HEK293T (cell line): ENCODE measurements around the gene RPL36A.
A peak's percentile ranks its signal among the peaks of the same experiment; 100 is the strongest.

Experiments used
- CTCF ChIA-PET: fragments of 350-600 bp; formaldehyde crosslinking; extraction: SDS; loops from one replicate; lab custom pipeline; 2021; ENCODE audit warnings: antibody characterized with exemption, inconsistent platforms; lab: Yijun Ruan, JAX
- POLR2A ChIA-PET: fragments of 350-600 bp; formaldehyde crosslinking; extraction: SDS; loops from one replicate; lab custom pipeline; 2020; ENCODE audit warnings: antibody characterized with exemption, inconsistent platforms; lab: Yijun Ruan, JAX
- DNase-seq: peaks from one replicate; pipeline ENCODE4 v3.0.0; 2012; ENCODE audit warnings: mixed read lengths; ENCODE audit errors: extremely low spot score
- ARNT ChIP-seq: fragments of 450-650 bp; IDR thresholded peaks from 2 replicates; pipeline ENCODE4 v1.6.1; 2017; ENCODE audit warnings: mild to moderate bottlenecking
- BHLHE40 ChIP-seq: fragments of 450-650 bp; IDR thresholded peaks from 2 replicates; pipeline ENCODE4 v1.6.1; 2016; ENCODE audit warnings: mild to moderate bottlenecking, moderate library complexity, borderline replicate concordance
- CTBP1 ChIP-seq: fragments of 450-650 bp; IDR thresholded peaks from 2 replicates; pipeline ENCODE4 v1.6.1; 2016; ENCODE audit warnings: borderline replicate concordance
- ELF4 ChIP-seq: fragments of 450-650 bp; IDR thresholded peaks from 2 replicates; pipeline ENCODE4 v1.6.1; 2017; ENCODE audit warnings: antibody characterized with exemption
- FOXA1 ChIP-seq: fragments of 450-650 bp; IDR thresholded peaks from 2 replicates; pipeline ENCODE4 v1.6.1; 2016; ENCODE audit warnings: mild to moderate bottlenecking
- FOXK2 ChIP-seq: fragments of 450-650 bp; IDR thresholded peaks from 2 replicates; pipeline ENCODE4 v1.6.1; 2016; ENCODE audit warnings: mild to moderate bottlenecking
- FOXM1 ChIP-seq: fragments of 450-650 bp; IDR thresholded peaks from 2 replicates; pipeline ENCODE4 v1.6.1; 2017; ENCODE audit warnings: mild to moderate bottlenecking, borderline replicate concordance
- HDGF ChIP-seq: fragments of 450-650 bp; IDR thresholded peaks from 2 replicates; pipeline ENCODE4 v1.6.1; 2017; ENCODE audit warnings: antibody characterized with exemption, borderline replicate concordance
- L3MBTL2 ChIP-seq: fragments of 450-650 bp; conservative IDR thresholded peaks from 2 replicates; pipeline ENCODE4 v1.6.1; 2016; ENCODE audit warnings: mild to moderate bottlenecking
- LEF1 ChIP-seq: fragments of 450-650 bp; IDR thresholded peaks from 2 replicates; pipeline ENCODE4 v1.6.1; 2017; ENCODE audit warnings: mild to moderate bottlenecking, borderline replicate concordance
- NFRKB ChIP-seq: fragments of 450-650 bp; IDR thresholded peaks from 2 replicates; pipeline ENCODE4 v1.6.1; 2016; ENCODE audit warnings: mild to moderate bottlenecking, moderate library complexity
- PKNOX1 ChIP-seq: fragments of 450-650 bp; IDR thresholded peaks from 2 replicates; pipeline ENCODE4 v1.6.1; 2016
- SP1 ChIP-seq: fragments of 450-650 bp; IDR thresholded peaks from 2 replicates; pipeline ENCODE4 v1.6.1; 2017
- SUZ12 ChIP-seq: fragments of 450-650 bp; IDR thresholded peaks from 2 replicates; pipeline ENCODE4 v1.6.1; 2016; ENCODE audit warnings: mild to moderate bottlenecking
- TARDBP ChIP-seq: fragments of 450-650 bp; IDR thresholded peaks from 2 replicates; pipeline ENCODE4 v1.6.1; 2016
- ZNF384 ChIP-seq: fragments of 450-650 bp; IDR thresholded peaks from 2 replicates; pipeline ENCODE4 v1.6.1; 2016

Gene RPL36A

GRCh38 chrX:101388604-101389003, 2.2 kb upstream of the RPL36A start:
- no peak for DNase-seq
- no peak for TF ChIP-seq FOXM1
- TF ChIP-seq PKNOX1, result no peak
- no peak for TF ChIP-seq ZNF384
- no peak for TF ChIP-seq HDGF
- TF ChIP-seq SUZ12, result no peak
- no peak for TF ChIP-seq LEF1
- no peak for TF ChIP-seq ARNT
- no peak for TF ChIP-seq L3MBTL2
- TF ChIP-seq FOXA1, result no peak
- TF ChIP-seq BHLHE40, result no peak
- POLR2A ChIA-PET, result interaction anchor here (0.5 to 1.7 kb wide), 2 partner anchors 40 to 133 kb away, joined by 5 to 7 read pairs; partner anchors contain the start of gene TIMM8A
- CTCF ChIA-PET, result interaction anchor here (1.0 kb wide), 1 partner anchor 30 kb away, joined by 3 read pairs; no protein-coding TSS in a partner anchor

- TF ChIP-seq LEF1, result no peak
- no peak for TF ChIP-seq FOXK2
- no peak for TF ChIP-seq NFRKB
- TF ChIP-seq SUZ12, result no peak
- no peak for TF ChIP-seq FOXM1
- no peak for TF ChIP-seq TARDBP
- TF ChIP-seq ZNF384, result no peak
- no peak for TF ChIP-seq ELF4
- TF ChIP-seq L3MBTL2, result no peak
- no peak for DNase-seq
- ChIA-PET POLR2A (interaction anchor here (1.1 to 2.8 kb wide), 7 partner anchors 18 to 44 kb away, joined by 3 to 95 read pairs (median 11); partner anchors contain the start of gene TIMM8A), CTCF (no interaction called here)
Measured at GRCh38 chrX:101391831-101392230, 1.0 kb downstream of the RPL36A start.

- ChIA-PET POLR2A (interaction anchor here (1.0 to 4.8 kb wide), 3 partner anchors 14 to 110 kb away, joined by 3 to 24 read pairs (median 22); partner anchors contain the start of genes GLA, HNRNPH2 and TIMM8A), CTCF (no interaction called here)
- no peak for DNase-seq
- TF ChIP-seq NFRKB (no peak), BHLHE40 (peak; percentile 12; the same call in 1 of the 2 replicates)
Measured at GRCh38 chrX:101393530-101394305, 2.9 kb downstream of the RPL36A start.

GRCh38 chrX:101394372-101394771, 3.6 kb downstream of the RPL36A start:
- ChIA-PET CTCF (no interaction called here), POLR2A (interaction anchor here (1.0 to 4.8 kb wide), 3 partner anchors 13 to 111 kb away, joined by 3 to 24 read pairs (median 22); partner anchors contain the start of genes GLA, HNRNPH2 and TIMM8A)
- no peak for DNase-seq
- TF ChIP-seq NFRKB (no peak), FOXM1 (no peak), ZNF384 (no peak), LEF1 (no peak), TARDBP (no peak), L3MBTL2 (no peak), SP1 (no peak), FOXK2 (no peak), SUZ12 (no peak), FOXA1 (no peak), HDGF (no peak), PKNOX1 (no peak)

- TF ChIP-seq SP1, result no peak
- TF ChIP-seq FOXM1, result 0 out of 2 replicates have a peak, but pooled peaks have one; percentile 23
- peak; percentile 37; the same call in 1 of the 2 replicates for TF ChIP-seq PKNOX1
- ChIA-PET CTCF (no interaction called here), POLR2A (interaction anchor here (0.8 to 4.8 kb wide), 7 partner anchors 8 to 48 kb away, joined by 3 to 24 read pairs (median 6); partner anchors contain the start of genes BTK, GLA, HNRNPH2 and TIMM8A)
- no peak for DNase-seq
Measured at GRCh38 chrX:101395789-101396188, 5.0 kb downstream of the RPL36A start.

- DNase-seq, result no peak
- no peak for TF ChIP-seq CTBP1
- no peak for TF ChIP-seq FOXM1
- no peak for TF ChIP-seq HDGF
- no peak for TF ChIP-seq TARDBP
- no peak for TF ChIP-seq FOXK2
- TF ChIP-seq PKNOX1, result no peak
- TF ChIP-seq ELF4, result no peak
- no peak for TF ChIP-seq FOXA1
- no peak for TF ChIP-seq SUZ12
- no peak for TF ChIP-seq BHLHE40
- TF ChIP-seq ZNF384, result no peak
- TF ChIP-seq LEF1, result no peak
- TF ChIP-seq NFRKB, result no peak
- TF ChIP-seq SP1, result no peak
- no peak for TF ChIP-seq ARNT
- TF ChIP-seq L3MBTL2, result no peak
- POLR2A ChIA-PET, result interaction anchor here (1.1 to 4.8 kb wide), 3 partner anchors 10 to 50 kb away, joined by 5 to 24 read pairs (median 22); partner anchors contain the start of genes GLA, HNRNPH2 and TIMM8A
- CTCF ChIA-PET, result no interaction called here
Measured at GRCh38 chrX:101397779-101398178, 7.0 kb downstream of the RPL36A start.
